Activated T-cell treated with anti-CD3 and anti-CD28 coated beads, Interleukin-2, amount 50 U/mL, for 1 hour (primary cell): Measurements from ENCODE around the gene CHST11.
A peak's percentile ranks its signal among the peaks of the same experiment; 100 is the strongest.

ENCODE experiments used
- DNase-seq: peaks from one replicate; pipeline ENCODE4 v3.0.0-alpha.2; 2020

Gene CHST11

GRCh38 chr12:104484079-104484478 lies 27.3 kb downstream of the CHST11 start:
- DNase-seq, result no peak

DNA sequence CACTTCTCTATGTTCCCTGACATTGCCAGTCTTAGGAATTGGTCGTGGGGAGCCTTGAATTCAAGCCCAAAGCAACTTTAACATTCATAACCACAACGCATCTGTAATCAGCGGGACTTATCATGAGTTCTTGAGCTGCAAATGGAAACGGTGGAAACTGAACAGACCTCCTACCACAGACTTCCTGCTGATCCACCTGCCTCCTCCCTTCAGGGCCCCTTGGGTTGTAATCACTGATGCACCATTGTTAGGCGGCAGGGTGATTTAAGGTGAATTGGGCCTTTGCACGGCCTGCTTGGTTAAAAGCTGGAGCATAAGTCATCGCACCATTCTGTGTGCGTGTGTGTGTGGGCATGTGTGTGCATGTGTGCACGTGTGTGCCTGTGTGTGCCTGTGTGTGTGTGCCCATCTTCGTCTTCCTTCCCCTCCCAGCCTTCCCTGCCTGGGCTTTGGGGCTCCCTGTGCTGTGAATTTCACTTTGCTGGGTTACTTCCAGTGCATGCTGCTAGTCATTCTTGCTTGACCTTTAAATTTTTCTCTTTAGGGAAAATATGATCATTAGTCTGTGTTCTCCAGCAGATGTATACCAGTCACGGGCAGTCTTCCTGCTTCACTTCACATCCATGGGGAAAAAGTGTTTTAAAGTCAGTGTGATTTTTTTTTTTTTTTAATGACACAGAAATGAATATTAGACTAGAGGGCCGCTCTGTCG lies 29.1 kb downstream of the CHST11 start:
- peak; percentile 53 for DNase-seq

- DNase-seq, result no peak
Observed at GRCh38 chr12:104486363-104486750, 29.6 kb downstream of the CHST11 start.

DNA sequence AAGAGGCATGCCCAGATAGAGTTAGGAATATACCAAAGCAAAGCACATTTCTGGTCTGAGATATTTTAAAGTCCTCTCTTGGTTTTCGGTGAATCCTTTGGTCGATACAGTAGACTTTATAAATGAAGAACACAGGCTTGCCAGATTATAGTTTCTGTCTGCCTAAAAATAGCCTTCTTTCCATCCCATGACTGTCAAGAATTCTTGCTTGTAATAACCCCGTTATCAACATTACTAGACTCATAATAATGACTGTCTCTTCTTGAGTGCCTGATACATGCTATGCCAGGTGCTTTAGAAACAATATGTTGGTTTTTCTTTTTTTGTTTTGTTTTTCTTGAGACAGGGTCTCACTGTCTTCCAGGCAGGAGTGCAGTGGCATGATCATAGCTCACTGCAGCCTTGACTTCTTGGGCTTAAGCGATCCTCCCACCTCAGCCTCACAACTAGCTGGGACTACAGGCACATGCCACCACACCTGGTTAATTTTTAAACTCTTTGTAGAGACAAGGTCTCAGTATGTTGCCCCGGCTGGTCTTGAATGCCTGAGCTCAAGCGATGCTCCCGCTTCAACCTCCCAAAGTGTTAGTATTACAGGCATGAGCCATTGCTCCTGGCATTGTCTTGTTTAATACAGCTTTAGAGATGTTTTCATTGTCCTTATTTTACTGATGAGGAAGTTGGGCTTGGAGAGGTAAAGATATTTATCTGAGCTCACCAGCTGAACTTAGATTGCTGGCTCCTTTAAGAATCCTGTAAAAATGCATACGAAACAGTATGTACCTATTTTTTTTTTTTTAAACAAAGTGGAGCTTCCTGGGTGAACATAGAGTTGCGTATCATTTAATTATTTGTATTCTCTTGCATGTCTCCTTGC lies 30.4 kb downstream of the CHST11 start:
- DNase-seq, result no peak

GRCh38 chr12:104488374-104488773 lies 31.6 kb downstream of the CHST11 start:
- no peak for DNase-seq

GRCh38 chr12:104490186-104490585 lies 33.4 kb downstream of the CHST11 start:
- DNase-seq, result no peak

- DNase-seq, result no peak
Observed at GRCh38 chr12:104490850-104491249, 34.1 kb downstream of the CHST11 start.

- no peak for DNase-seq
Observed at GRCh38 chr12:104493496-104493895, 36.7 kb downstream of the CHST11 start.

DNA sequence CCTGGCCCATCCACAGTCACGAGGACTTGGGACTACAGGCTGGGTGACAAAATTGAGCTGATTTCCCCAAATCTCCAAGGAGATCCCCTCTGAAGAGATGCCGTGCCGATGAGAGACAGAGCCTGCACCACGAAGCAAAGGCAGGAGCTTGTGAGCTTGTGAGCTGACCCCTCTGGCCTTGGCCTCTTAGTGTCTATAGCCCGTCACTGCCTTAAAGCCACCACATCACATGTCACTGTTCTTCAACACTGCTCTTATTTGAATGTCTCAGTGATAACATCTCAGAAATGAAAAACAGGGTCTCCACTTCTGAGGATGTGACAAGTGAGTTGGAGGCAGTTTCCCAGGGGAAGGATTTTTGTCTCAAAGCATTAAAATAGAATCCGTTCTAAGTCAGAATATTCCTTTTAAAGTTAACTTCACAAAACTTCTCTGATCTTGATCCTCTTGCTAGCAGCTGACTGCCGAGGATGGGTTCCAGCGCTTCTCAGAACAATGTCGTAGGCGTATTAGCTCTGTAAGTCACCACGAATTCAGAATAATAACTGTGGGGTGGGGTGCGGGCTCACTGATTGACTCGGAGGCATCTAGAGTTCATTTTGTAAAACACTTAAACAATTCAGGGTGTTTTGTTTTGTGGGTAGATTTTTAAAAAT lies 37.5 kb downstream of the CHST11 start:
- peak; percentile 57 for DNase-seq

DNA sequence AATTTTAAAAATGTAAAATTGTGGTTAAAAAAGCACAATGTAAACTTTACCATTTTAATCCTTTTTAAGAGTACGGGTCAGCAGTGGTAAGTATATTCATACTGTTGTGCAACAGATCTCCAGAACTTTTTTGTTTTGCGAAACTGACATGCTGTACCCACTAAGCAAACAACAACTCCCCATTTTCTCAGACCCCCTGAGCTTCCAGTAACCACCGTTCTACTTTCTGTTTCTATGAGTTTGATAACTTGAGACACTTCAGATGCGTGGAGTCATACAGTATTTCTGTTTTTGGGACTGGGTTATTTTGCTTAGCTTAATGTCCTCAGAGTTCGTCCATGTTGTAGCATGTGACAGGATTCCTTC lies 38.0 kb downstream of the CHST11 start:
- DNase-seq, result no peak

DNA sequence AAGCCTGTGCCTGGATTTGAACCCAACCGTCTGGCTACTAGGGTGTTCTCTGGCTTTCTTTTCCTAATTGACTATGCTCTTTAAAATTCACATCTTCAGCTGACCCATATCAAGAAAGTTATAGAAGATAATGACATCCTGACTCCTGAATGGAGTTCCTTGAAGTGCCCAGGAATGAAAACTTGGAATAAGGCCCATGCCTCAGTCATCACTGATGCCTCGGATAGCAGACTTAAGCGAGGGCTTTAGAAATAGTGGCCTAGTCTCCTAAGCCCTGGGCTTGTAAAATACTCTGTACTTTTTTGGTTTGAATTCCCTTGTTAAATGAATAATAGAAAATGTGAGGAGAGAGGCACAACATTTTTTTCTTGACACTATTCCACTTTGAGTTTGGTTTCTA lies 39.0 kb downstream of the CHST11 start:
- DNase-seq, result no peak

DNA sequence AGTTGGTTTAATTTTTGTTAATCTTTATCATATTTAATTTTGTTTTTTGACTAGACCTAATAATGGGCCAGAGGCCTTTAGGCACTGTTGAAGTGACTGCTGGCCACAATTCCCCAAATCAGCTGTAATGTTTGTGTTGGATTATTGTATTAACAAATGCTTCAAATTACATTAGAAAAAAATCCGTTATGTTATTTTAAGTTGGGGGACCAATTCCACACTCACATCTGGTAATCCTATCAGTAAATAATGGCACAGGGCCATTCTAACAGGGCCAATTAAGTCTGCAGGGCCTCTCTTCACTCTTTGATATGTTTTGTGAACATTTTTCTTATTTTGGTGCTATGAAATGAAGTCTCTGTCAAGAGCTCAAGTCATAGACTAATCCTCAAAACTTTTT lies 39.6 kb downstream of the CHST11 start:
- no peak for DNase-seq

DNA sequence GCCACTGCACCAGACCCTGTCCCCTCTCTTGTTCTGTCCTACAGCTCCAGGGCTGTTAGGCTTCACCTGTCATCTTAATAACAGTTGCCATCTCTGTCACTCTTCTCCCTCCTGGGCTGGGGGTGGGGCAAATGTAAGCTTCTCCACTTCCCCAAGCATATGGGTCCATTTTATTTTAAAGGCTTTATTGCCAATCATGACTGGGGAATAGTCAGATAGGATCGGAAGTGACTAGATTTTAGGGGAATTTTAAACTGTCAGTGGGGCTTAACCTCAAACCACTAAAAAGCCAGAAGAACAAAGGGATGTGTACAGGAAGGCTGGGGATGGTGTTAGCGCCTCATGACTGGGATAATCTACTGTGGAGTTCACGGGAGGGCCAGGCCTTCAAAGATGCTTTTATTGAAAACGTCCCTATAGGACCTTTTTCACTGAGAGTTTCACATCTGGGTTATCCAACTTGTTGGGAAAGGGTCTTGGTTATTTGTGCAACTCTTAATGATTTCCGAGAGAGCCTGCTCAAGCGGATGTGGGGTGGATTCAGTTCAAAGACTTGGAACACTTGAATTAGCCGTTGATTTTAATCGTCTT lies 41.6 kb downstream of the CHST11 start:
- DNase-seq, result peak; percentile 46

- DNase-seq, result no peak
Observed at GRCh38 chr12:104499668-104500332, 43.1 kb downstream of the CHST11 start.

GRCh38 chr12:104501115-104501514 lies 44.4 kb downstream of the CHST11 start:
- no peak for DNase-seq

GRCh38 chr12:104501660-104502059 lies 44.9 kb downstream of the CHST11 start:
- DNase-seq, result no peak

GRCh38 chr12:104502217-104502616 lies 45.5 kb downstream of the CHST11 start:
- DNase-seq, result no peak

GRCh38 chr12:104502638-104503037 lies 45.9 kb downstream of the CHST11 start:
- no peak for DNase-seq

GRCh38 chr12:104503191-104503590 lies 46.4 kb downstream of the CHST11 start:
- DNase-seq, result no peak

DNA sequence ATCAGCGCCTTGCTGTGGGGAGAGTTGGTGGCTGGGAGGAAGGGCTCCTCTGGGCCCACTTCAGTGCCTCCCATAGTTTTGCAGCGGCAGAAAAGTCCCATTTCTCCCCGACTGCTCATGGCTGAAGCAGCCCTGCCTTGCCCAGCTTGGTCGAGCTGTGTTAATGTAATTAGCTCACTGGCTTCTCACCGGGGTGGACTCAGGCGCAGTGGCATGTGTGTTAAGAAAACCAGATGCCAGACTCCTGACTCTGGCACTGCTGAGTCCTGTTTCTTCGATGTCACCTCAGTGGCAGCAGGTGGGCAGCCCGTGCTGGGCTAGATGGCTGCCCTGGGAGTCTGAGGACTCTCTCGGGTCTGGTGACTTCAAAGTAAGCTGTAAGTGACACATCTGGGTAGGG lies 47.4 kb downstream of the CHST11 start:
- no peak for DNase-seq

DNA sequence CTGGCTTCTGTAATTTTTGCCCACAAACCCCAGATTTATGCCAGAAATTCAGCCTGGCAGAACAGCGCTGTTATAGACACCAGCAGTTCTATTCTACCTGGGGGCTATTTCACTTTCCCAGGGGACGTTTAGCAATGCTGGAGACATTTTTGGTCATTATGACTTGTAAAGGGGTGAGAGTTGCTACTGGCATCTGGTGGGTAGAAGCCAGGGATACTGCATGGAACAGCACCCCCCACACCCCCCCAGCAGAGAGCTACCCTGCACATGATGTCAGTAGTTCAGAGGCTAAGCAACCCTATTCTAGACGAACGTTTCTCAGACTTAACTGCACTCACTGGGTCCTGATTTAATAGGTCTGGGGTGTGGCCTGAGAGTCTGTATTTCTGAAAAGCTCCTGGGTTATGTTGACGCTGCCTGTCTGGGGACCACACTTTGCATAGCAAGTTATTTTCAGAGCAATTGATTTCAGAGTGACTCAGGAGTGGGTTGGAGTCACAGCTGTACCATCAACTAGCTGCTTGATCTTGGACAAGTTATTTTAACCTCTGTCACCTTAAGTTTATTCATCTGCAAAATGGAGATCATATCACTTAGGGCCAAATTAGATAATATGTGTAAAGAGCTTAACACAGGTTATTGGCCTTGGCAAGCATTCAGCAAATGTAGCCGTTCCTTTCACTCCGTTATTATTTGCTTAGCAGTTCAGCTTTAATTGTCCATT lies 48.5 kb downstream of the CHST11 start:
- no peak for DNase-seq
